Fibroblast of skin of scalp (primary cell): ENCODE measurements around the gene TPRA1.
A peak's percentile ranks its signal among the peaks of the same experiment; 100 is the strongest.

Experiments
- DNase-seq: peaks from one replicate; pipeline ENCODE4 v3.0.0-alpha.2; 2013

The TPRA1 gene

GRCh38 chr3:127560051-127560787 lies 30.3 kb downstream of the TPRA1 start:
- DNase-seq, result no peak

GRCh38 chr3:127556565-127556964 lies 34.0 kb downstream of the TPRA1 start:
- DNase-seq, result no peak

DNA sequence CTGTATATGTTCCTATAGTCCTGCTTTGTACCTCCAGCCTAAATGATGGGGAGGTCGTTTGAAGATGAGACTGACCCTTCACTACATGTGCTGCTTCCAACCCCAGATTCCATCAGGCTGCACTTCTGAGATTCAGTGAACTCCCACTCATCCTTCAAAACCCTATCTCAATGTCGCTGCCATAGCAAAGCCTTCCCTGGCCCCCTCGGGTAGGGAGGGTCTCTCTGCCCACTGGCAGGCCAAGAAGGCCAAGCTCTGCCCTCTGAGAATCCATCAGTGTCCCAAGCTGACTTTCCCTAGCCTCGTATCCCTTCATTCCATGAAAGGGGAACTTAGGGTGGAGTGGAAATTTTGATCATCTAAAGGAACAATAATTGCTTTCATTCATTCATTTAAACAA lies 35.4 kb downstream of the TPRA1 start:
- DNase-seq, result no peak

GRCh38 chr3:127552038-127552437 lies 38.5 kb downstream of the TPRA1 start:
- DNase-seq, result no peak

GRCh38 chr3:127551178-127551577 lies 39.4 kb downstream of the TPRA1 start:
- no peak for DNase-seq

DNA sequence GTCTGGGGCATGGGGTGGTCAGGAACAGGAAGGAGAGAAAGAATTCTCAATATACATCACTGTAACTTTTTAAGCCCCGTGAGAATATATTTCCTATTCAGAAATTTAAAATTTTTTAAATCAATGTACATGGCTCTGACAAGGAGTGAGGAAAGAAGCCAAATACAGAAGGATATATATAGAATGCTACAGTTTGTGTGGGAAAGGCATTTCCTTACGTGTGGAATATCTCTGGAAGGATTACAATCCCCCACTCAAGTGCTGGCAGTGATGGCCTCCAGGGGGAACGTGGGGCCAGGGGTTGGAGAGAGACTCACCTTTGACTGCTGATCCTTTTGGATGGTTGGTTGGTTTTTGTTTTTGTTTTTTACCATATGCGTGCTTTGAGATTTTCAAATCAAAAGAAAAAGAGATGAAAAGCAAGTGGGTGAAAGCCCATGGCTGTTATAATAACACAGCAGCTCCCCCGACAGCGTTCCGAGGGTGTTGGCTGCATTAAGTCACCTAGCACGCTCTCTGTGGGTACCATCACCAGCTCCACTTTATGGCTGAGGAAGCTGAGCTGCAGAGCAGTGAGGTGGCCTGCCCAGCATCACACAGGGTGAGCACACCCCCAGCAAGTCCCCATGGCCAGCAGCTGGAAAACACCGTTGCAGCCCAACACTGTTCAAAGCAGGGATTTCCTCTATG lies 39.9 kb downstream of the TPRA1 start:
- DNase-seq, result no peak

DNA sequence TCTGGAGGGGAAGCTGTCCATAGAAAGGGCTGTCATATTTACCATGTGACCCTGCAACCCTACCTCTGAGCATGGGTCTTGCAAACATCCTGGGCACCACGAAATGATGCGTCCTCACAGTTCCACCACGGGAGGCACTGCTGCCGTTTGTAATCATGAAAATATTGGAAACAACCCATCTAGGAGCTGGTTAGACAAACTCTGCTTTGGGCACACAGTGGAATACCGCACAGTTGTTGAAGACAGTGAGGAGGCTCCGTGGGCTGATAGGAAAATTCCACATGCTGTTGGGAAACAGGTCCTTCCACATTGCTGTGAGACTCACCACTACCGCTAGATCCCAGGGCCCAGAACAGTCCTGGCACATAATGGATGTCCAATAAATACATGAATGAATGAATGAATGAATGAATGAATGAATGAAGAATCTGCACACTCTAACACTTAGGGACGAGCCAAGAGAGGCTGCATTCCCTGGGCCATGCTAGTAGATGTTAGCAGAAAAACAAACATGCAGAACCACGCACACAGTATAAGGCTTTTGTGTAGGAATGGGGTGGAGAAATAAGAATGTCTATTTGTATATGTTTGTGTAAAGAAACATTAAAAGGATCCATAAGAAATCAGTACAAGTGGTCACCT lies 40.6 kb downstream of the TPRA1 start:
- no peak for DNase-seq

GRCh38 chr3:127547761-127548605 lies 42.5 kb downstream of the TPRA1 start:
- peak; percentile 65 for DNase-seq

DNA sequence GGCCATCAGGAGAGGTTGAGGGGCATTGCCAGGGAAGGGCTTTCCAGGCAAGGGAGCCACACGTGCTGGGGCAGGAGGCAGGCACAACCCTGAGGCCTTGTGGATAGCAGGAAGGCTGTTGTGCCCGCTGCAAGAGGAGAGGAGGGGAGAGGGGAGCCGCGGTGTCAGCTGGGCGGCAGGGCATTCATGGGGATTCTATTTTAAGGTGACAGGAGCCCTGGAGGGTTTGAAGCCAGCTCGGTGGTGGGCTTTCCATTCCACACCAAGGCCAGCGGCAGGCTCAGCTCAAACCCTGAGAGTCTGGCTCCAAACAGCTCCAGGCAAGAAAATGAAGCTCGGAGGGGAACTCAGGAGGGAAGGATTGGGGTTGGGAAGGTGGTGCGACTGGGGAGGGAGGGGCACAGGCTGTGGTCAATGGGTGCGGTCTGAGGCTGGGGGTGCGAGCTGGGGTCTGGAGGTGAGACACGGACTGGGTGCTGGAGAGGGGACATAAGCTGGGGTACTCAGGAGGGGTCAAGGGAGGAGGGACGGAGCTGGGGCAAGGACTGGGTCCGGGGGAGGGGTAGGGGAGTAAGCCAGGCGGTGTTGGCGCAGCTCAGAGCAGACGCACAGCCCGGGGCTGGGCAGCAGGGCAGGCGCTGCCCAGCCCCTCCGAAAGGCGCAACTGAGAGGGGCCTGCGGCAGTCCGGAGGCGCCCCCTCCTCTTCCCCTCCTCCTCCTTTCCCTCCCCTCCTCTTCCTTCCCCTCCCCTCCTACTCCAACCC lies 43.4 kb downstream of the TPRA1 start:
- DNase-seq, result no peak

GRCh38 chr3:127546554-127546953 lies 44.0 kb downstream of the TPRA1 start:
- no peak for DNase-seq

- DNase-seq, result no peak
Observed at GRCh38 chr3:127545711-127546457, 44.6 kb downstream of the TPRA1 start.

GRCh38 chr3:127545216-127545615 lies 45.3 kb downstream of the TPRA1 start:
- no peak for DNase-seq

- DNase-seq, result no peak
Observed at GRCh38 chr3:127544803-127545201, 45.7 kb downstream of the TPRA1 start.

GRCh38 chr3:127544192-127544802 lies 46.2 kb downstream of the TPRA1 start:
- DNase-seq, result peak; percentile 63

GRCh38 chr3:127543441-127543840 lies 47.1 kb downstream of the TPRA1 start:
- DNase-seq, result no peak

- no peak for DNase-seq
Observed at GRCh38 chr3:127542441-127542952, 48.0 kb downstream of the TPRA1 start.

- DNase-seq, result no peak
Observed at GRCh38 chr3:127541320-127541719, 49.2 kb downstream of the TPRA1 start.

DNA sequence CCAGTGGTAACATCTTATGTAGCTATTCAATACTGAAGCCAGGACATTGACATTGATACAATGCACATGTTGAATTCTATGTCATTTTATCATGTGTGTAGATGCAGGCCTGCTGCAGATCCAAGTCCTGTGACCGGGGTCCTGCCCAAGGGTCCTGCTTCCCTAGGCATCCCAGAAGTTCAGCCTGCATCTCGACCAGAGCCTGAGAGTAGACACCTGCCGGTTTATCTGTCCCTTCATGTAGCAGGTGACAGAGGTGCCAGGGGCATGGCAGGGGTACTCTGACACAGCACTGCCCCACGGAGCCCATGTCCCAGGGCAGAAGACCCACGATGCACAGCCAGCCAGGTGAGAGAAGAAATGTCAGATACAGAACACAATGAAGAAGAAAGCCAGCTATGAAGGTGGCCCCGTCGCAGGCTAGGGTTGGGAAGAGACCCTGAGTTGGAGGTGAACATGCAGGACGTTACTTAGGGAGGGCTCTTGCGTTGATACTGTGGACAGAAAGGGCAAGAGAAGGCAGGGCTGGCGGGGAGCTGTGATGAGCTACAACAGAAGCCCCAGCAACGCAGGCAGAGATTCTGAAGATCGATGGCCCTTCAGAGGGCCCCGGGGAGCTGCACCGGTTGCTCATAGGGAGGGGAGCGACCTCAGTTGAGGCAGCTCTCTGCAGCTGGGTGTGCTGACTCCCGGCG lies 51.0 kb downstream of the TPRA1 start:
- DNase-seq, result no peak

- DNase-seq, result no peak
Observed at GRCh38 chr3:127538569-127538968, 52.0 kb downstream of the TPRA1 start.
